H1 (cell line): ENCODE data around the gene YPEL2.

Source experiments
- CBX5 ChIP-seq: fragments of 300-800, 300-1000 bp; sonication (generic); IDR thresholded peaks from 2 replicates; pipeline ENCODE4 v1.7.1; 2016; ENCODE audit warnings: antibody characterized with exemption, low read length, low read depth
- CREB1 ChIP-seq: IDR thresholded peaks from 2 replicates; pipeline ENCODE4 v1.6.1; 2012; ENCODE audit warnings: inconsistent platforms
- HDAC6 ChIP-seq: IDR thresholded peaks from one replicate; pipeline ENCODE4 v1.7.1; 2012; ENCODE audit warnings: low read depth, mild to moderate bottlenecking, inconsistent platforms, low read length, moderate library complexity
- POLR2AphosphoS5 ChIP-seq: IDR thresholded peaks from 2 replicates; pipeline ENCODE4 v1.6.1; 2011; ENCODE audit warnings: low read depth, low read length
- TF ChIP-seq, protein P1 (sequence below): IDR thresholded peaks from 2 replicates; pipeline ENCODE4 v1.6.1; 2011; ENCODE audit warnings: low read depth, mild to moderate bottlenecking, low read length; ENCODE audit not compliant: insufficient read depth

- TF ChIP-seq, protein P1, sequence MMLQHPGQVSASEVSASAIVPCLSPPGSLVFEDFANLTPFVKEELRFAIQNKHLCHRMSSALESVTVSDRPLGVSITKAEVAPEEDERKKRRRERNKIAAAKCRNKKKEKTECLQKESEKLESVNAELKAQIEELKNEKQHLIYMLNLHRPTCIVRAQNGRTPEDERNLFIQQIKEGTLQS, result no peak
- TF ChIP-seq POLR2AphosphoS5 (no peak), HDAC6 (no peak), CREB1 (no peak), CBX5 (no peak)
These were observed 32.9 kb upstream of the YPEL2 start for GRCh38 chr17:59298521-59298920.
